ENCODE measurements around the gene SLC45A3.

DNA sequence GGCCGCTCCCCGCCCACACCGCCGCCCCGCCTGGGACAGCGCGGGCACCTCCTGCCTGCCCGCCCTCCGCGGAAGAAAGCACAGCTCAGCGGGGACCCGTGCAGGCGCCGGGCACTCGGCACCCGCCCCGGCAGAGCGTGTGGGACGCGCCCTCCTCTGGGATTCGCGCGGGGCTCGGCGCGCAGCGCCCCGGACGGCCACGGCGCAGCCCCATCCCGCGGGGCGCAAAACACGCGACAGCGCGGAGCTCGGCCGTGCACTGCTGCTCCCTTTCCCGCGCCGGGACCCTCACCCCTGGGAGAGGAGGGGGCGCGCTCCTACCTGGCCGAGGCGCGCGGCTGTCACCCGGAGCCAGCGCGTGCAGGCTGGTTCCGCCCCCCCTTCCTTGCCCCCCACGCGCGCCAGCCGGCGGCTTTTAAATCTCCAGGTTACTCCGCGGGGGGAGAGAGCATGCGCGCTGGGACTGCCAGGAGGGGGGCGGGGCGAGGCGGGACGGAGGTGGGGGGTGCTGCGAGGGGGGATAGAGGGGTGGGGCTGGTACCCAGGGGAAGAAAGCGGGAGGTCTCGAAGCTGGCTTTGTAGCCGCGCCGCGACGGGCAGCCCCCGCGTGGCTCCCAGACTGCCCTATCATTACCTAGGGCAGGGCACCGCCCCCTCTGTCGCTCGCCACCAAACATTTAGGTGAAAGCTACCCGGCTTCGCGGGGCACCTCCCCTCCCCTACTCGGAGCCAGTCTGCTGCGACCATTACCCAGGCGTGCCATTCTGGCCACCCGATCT is at the start of gene SLC45A3:
- TF ChIP-seq, protein P1, sequence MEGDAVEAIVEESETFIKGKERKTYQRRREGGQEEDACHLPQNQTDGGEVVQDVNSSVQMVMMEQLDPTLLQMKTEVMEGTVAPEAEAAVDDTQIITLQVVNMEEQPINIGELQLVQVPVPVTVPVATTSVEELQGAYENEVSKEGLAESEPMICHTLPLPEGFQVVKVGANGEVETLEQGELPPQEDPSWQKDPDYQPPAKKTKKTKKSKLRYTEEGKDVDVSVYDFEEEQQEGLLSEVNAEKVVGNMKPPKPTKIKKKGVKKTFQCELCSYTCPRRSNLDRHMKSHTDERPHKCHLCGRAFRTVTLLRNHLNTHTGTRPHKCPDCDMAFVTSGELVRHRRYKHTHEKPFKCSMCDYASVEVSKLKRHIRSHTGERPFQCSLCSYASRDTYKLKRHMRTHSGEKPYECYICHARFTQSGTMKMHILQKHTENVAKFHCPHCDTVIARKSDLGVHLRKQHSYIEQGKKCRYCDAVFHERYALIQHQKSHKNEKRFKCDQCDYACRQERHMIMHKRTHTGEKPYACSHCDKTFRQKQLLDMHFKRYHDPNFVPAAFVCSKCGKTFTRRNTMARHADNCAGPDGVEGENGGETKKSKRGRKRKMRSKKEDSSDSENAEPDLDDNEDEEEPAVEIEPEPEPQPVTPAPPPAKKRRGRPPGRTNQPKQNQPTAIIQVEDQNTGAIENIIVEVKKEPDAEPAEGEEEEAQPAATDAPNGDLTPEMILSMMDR (conservative IDR thresholded peaks at IDR 0.05) = no peak
- no peak; the same call in 1 of the 2 replicates for TF ChIP-seq ZFX (IDR thresholded peaks at IDR 0.05)

Measured in C4-2B (cell line).